ENCODE measurements around the gene RUFY1. TPM values are rescaled to one million over a fixed set of nuclear protein-coding genes. Genes with fewer than 3 reads are reported as not detected.

RUFY1 gene
- total and polyA plus RNA-seq, 10 of the 15 experiments (the other 5 are each of a cell fraction or from before 2014, with no cell fraction given): 5.7 to 36.3 (median 24.5) TPM

GRCh38 chr5:179559284-179560252 lies 9.2 kb downstream of the RUFY1 start (continued):
- TF ChIP-seq SMAD1 (IDR thresholded peaks at IDR 0.05; ENCODE audit: low read depth, partially characterized antibody) (no peak), RELB (IDR thresholded peaks at IDR 0.05; ENCODE audit: low read depth) (peak; percentile 67), YY1 (IDR thresholded peaks at IDR 0.05; ENCODE audit: low read depth, low read length) (peak; percentile 95), HDAC6 (IDR thresholded peaks at IDR 0.05; ENCODE audit: unreplicated experiment) (no peak), BACH1 (IDR thresholded peaks at IDR 0.05; ENCODE audit: borderline replicate concordance) (no peak), SMAD5 (IDR thresholded peaks at IDR 0.05; ENCODE audit: low read depth) (peak; percentile 74), PAX8 (IDR thresholded peaks at IDR 0.05) (no peak), RAD51 (IDR thresholded peaks at IDR 0.05) (no peak), NR2C1 (IDR thresholded peaks at IDR 0.05) (no peak), MYC (IDR thresholded peaks at IDR 0.05; ENCODE audit: insufficient read depth, insufficient read length, insufficient replicate concordance, low read length, severe bottlenecking) (no peak), CHD2 (IDR thresholded peaks at IDR 0.05; ENCODE audit: borderline replicate concordance, low read depth, low read length) (peak; percentile 45; the same call in 1 of the 2 replicates), BCLAF1 (IDR thresholded peaks at IDR 0.05) (no peak), CHD4 (IDR thresholded peaks at IDR 0.05) (no peak), SMARCA5 (IDR thresholded peaks at IDR 0.05) (no peak), SRF (IDR thresholded peaks at IDR 0.05; ENCODE audit: low read depth in 2 of 2, low read length in 2 of 2) (no peak), CREB1 (IDR thresholded peaks at IDR 0.05; ENCODE audit: low read depth) (no peak; the same call in 1 of the 2 replicates), ESRRA (IDR thresholded peaks at IDR 0.05; ENCODE audit: low read length) (no peak), ZNF24 (IDR thresholded peaks at IDR 0.05) (no peak), SIX5 (IDR thresholded peaks at IDR 0.05; ENCODE audit: low read depth, low read length, severe bottlenecking) (no peak), MAX (IDR thresholded peaks at IDR 0.05; ENCODE audit: low read depth, low read length) (no peak), MLLT1 (IDR thresholded peaks at IDR 0.05) (no peak; the same call in 1 of the 2 replicates), GATAD2B (conservative IDR thresholded peaks at IDR 0.05; ENCODE audit: low read depth) (no peak), RFX5 (IDR thresholded peaks at IDR 0.05; ENCODE audit: low read depth, low read length) (peak; percentile 26; the same call in 1 of the 2 replicates), SUPT20H (IDR thresholded peaks at IDR 0.05; ENCODE audit: borderline replicate concordance, control insufficient read depth, low read depth, low read length) (no peak), POLR2AphosphoS2 (IDR thresholded peaks at IDR 0.05; ENCODE audit: low read depth, low read length) (peak; percentile 81)

Data from GM12878 (cell line).